ENCODE results near the gene RNH1. TPM values are rescaled to one million over a fixed set of nuclear protein-coding genes. Genes with fewer than 3 reads are reported as not detected.

RNH1 gene
- total RNA-seq, 1 experiment from 2014 or later = 288 TPM

- Mint-ChIP-seq H3K27ac (ENCODE audit: low read depth, unreplicated experiment) (no peak overlapping the region), H3K27me3 (ENCODE audit: insufficient read depth, unreplicated experiment) (no peaks in the 10 kb centered on the region), H3K36me3 (ENCODE audit: insufficient read depth, unreplicated experiment) (peaks cover 56% of the 10 kb centered on the region), H3K4me3 (ENCODE audit: unreplicated experiment) (peak overlapping the region; percentile 87), H3K9me3 (ENCODE audit: unreplicated experiment) (no peaks in the 10 kb centered on the region), H3K4me1 (ENCODE audit: insufficient read depth, unreplicated experiment) (peaks cover 12% of the 10 kb centered on the region)
- TF ChIP-seq CTCF (IDR thresholded peaks at IDR 0.05; ENCODE audit: unreplicated experiment) = no peak
- no TSS peak for BruUV-seq (replicated peaks)
- DNase-seq (ENCODE audit: unreplicated experiment) = no peak
- ChIA-PET CTCF (interaction anchor here (0.7 to 1.5 kb wide), 3 partner anchors 9 to 42 kb away, joined by 3 read pairs; no protein-coding TSS in a partner anchor), POLR2A (interaction anchor here (1.1 to 6.0 kb wide), 7 partner anchors 12 to 245 kb away, joined by 3 to 75 read pairs (median 3); partner anchors contain the start of genes BET1L, PKP3, RIC8A and RNH1)
- intact Hi-C loops (cut with micrococcal nuclease) = no loop called here
Observed at GRCh38 chr11:452203-452744, 54.8 kb downstream of the RNH1 start.

- CTCF ChIA-PET = interaction anchor here (0.7 to 2.4 kb wide), 6 partner anchors 9 to 169 kb away, joined by 3 to 12 read pairs (median 4); no protein-coding TSS in a partner anchor
Observed at GRCh38 chr11:451738-452137, 55.3 kb downstream of the RNH1 start.

GRCh38 chr11:450809-451451 is 56.1 kb downstream of the RNH1 start:
- H3K27me3 Mint-ChIP-seq (ENCODE audit: insufficient read depth, unreplicated experiment) = no peaks in the 10 kb centered on the region
- H3K9me3 Mint-ChIP-seq (ENCODE audit: unreplicated experiment) = no peaks in the 10 kb centered on the region
- CTCF ChIA-PET = interaction anchor here (0.5 to 2.4 kb wide), 8 partner anchors 8 to 168 kb away, joined by 3 to 12 read pairs (median 3); no protein-coding TSS in a partner anchor
- DNase-seq (ENCODE audit: unreplicated experiment) = peak; percentile 66
- no TSS peak for BruUV-seq (replicated peaks)
- intact Hi-C loops (cut with micrococcal nuclease) = no loop called here
- H3K36me3 Mint-ChIP-seq (ENCODE audit: insufficient read depth, unreplicated experiment) = peaks cover 48% of the 10 kb centered on the region
- H3K4me3 Mint-ChIP-seq (ENCODE audit: unreplicated experiment) = peak overlapping the region; percentile 87
- H3K27ac Mint-ChIP-seq (ENCODE audit: low read depth, unreplicated experiment) = peak overlapping the region; percentile 89
- POLR2A ChIA-PET = interaction anchor here (0.6 to 6.0 kb wide), 19 partner anchors 10 to 355 kb away, joined by 3 to 75 read pairs (median 3); partner anchors contain the start of genes BET1L, EPS8L2, PKP3 and RIC8A
- peak; percentile 24 for TF ChIP-seq CTCF (IDR thresholded peaks at IDR 0.05; ENCODE audit: unreplicated experiment)
- peaks cover 18% of the 10 kb centered on the region for H3K4me1 Mint-ChIP-seq (ENCODE audit: insufficient read depth, unreplicated experiment)

More at GRCh38 chr11:451738-452137, 55.3 kb downstream of the RNH1 start:
- no peaks in the 10 kb centered on the region for H3K27me3 Mint-ChIP-seq (ENCODE audit: insufficient read depth, unreplicated experiment)
- no TSS peak for BruUV-seq (replicated peaks)
- H3K36me3 Mint-ChIP-seq (ENCODE audit: insufficient read depth, unreplicated experiment) = peaks cover 55% of the 10 kb centered on the region
- H3K4me1 Mint-ChIP-seq (ENCODE audit: insufficient read depth, unreplicated experiment) = peaks cover 16% of the 10 kb centered on the region
- H3K27ac Mint-ChIP-seq (ENCODE audit: low read depth, unreplicated experiment) = no peak overlapping the region
- no peaks in the 10 kb centered on the region for H3K9me3 Mint-ChIP-seq (ENCODE audit: unreplicated experiment)
- POLR2A ChIA-PET = interaction anchor here (0.6 to 6.0 kb wide), 11 partner anchors 11 to 254 kb away, joined by 3 to 75 read pairs (median 3); partner anchors contain the start of genes BET1L, EPS8L2, PKP3 and RIC8A
- no peak for DNase-seq (ENCODE audit: unreplicated experiment)
- no peak for TF ChIP-seq CTCF (IDR thresholded peaks at IDR 0.05; ENCODE audit: unreplicated experiment)
- H3K4me3 Mint-ChIP-seq (ENCODE audit: unreplicated experiment) = peak overlapping the region; percentile 87
- intact Hi-C loops (cut with micrococcal nuclease) = no loop called here
